SK-N-SH (cell line): ENCODE results near the gene NSMCE1. TPM values are rescaled to one million over a fixed set of nuclear protein-coding genes. Genes with fewer than 3 reads are reported as not detected.

Source experiments
- CTCF ChIA-PET: fragments of 300-600, 350-600 bp; formaldehyde crosslinking; extraction: SDS; loops from one replicate; lab custom pipeline; 2021; lab: Yijun Ruan, JAX
- POLR2A ChIA-PET: fragments of 350-600 bp; sonication (Branson Sonifier 250); formaldehyde crosslinking; extraction: SDS; loops from one replicate; lab custom pipeline; 2020; ENCODE audit warnings: antibody characterized with exemption, inconsistent platforms; lab: Yijun Ruan, JAX
- DNase-seq: peaks from one replicate; pipeline ENCODE4 v3.0.0; 2012
- H2AFZ ChIP-seq: fragments of 200-600 bp; sonication (generic); 2 replicates; pipeline ENCODE4 v1.8.1; 2016; ENCODE audit warnings: antibody characterized with exemption, mild to moderate bottlenecking, low read depth
- H3F3A ChIP-seq: fragments of 200-600 bp; sonication (generic); replicated peaks from 2 replicates; pipeline ENCODE3; 2016; ENCODE audit warnings: antibody characterized with exemption, mild to moderate bottlenecking; ENCODE audit not compliant: insufficient read depth
- H3K27ac ChIP-seq, 2 experiments: fragments of 200-500 bp in 1 of 2; fragments of 200-600 bp in 1 of 2; sonication (Bioruptor generic) in 1 of 2; sonication (generic), shearing (Covaris generic) in 1 of 2; 2 replicates each; pipeline versions ENCODE4 v1.5.1 to v1.6.1; 2014 to 2016; ENCODE audit warnings: low read depth in 2 of 2, inconsistent platforms in 1 of 2, low read length in 1 of 2, mild to moderate bottlenecking in 1 of 2, mixed read lengths in 1 of 2
- H3K27me3 ChIP-seq: fragments of 200-600 bp; sonication (generic), shearing (Covaris generic); 2 replicates; pipeline ENCODE4 v1.6.1; 2016; ENCODE audit warnings: mixed run types; ENCODE audit not compliant: insufficient read depth
- H3K36me3 ChIP-seq, 2 experiments: fragments of 200-500 bp in 1 of 2; fragments of 200-600 bp in 1 of 2; sonication (Bioruptor generic) in 1 of 2; sonication (generic) in 1 of 2; replicated peaks in 1 of 2; 2 replicates each; pipeline versions ENCODE3 to v1.5.1; 2014 to 2016; ENCODE audit warnings: low read length in 1 of 2, mild to moderate bottlenecking in 1 of 2; ENCODE audit not compliant: insufficient read depth in 2 of 2, control insufficient read depth in 1 of 2
- H3K4me1 ChIP-seq, 2 experiments: fragments of 200-500 bp in 1 of 2; fragments of 200-600 bp in 1 of 2; sonication (Bioruptor generic) in 1 of 2; sonication (generic), shearing (Covaris generic) in 1 of 2; 2 replicates each; pipeline versions ENCODE4 v1.5.1 to v1.6.1; 2014 to 2016; ENCODE audit warnings: low read depth in 1 of 2, low read length in 1 of 2, mixed run types in 1 of 2; ENCODE audit not compliant: insufficient read depth in 2 of 2, control insufficient read depth in 1 of 2
- H3K4me2 ChIP-seq: fragments of 200-600 bp; sonication (generic), shearing (Covaris generic); 2 replicates; pipeline ENCODE4 v1.6.1; 2017; ENCODE audit warnings: mixed run types
- H3K4me3 ChIP-seq, 2 experiments: fragments of 200-500 bp in 1 of 2; fragments of 200-600 bp in 1 of 2; sonication (Bioruptor generic) in 1 of 2; sonication (generic), shearing (Covaris generic) in 1 of 2; 2 replicates each; pipeline versions ENCODE4 v1.5.1 to v1.8.1; 2014 to 2016; ENCODE audit warnings: low read depth in 2 of 2, inconsistent platforms in 1 of 2, low read length in 1 of 2, mild to moderate bottlenecking in 1 of 2, mixed read lengths in 1 of 2, moderate library complexity in 1 of 2
- H3K79me2 ChIP-seq: fragments of 200-600 bp; sonication (generic); 2 replicates; pipeline ENCODE4 v1.8.1; 2017; ENCODE audit warnings: mild to moderate bottlenecking; ENCODE audit not compliant: insufficient read depth
- H3K9ac ChIP-seq: fragments of 200-600 bp; sonication (generic); 2 replicates; pipeline ENCODE4 v1.6.1; 2017; ENCODE audit warnings: mixed run types
- H3K9me2 ChIP-seq: fragments of 200-600 bp; sonication (generic); 2 replicates; pipeline ENCODE4 v1.6.1; 2017; ENCODE audit warnings: mixed run types
- H3K9me3 ChIP-seq: fragments of 200-600 bp; sonication (generic); 2 replicates; pipeline ENCODE4 v1.6.1; 2017; ENCODE audit warnings: mixed run types, mild to moderate bottlenecking, moderate library complexity
- H4K20me1 ChIP-seq: fragments of 200-600 bp; sonication (generic); 2 replicates; pipeline ENCODE4 v1.6.1; 2017; ENCODE audit warnings: mild to moderate bottlenecking, mixed run types; ENCODE audit not compliant: insufficient read depth
- CHD2 ChIP-seq: fragments of 150-350 bp; IDR thresholded peaks from 2 replicates; pipeline ENCODE4 v1.6.1; 2018; ENCODE audit warnings: low read length; ENCODE audit not compliant: partially characterized antibody
- GABPA ChIP-seq: IDR thresholded peaks from 2 replicates; pipeline ENCODE4 v1.4.0; 2012; ENCODE audit warnings: low read depth, mild to moderate bottlenecking
- GATA2 ChIP-seq: sonication (generic); formaldehyde crosslinking; IDR thresholded peaks from 2 replicates; pipeline ENCODE4 v1.5.0; 2020; ENCODE audit warnings: mild to moderate bottlenecking, missing genetic modification reagents
- JUND ChIP-seq: IDR thresholded peaks from 2 replicates; pipeline ENCODE4 v1.4.0; 2012
- MAX ChIP-seq: IDR thresholded peaks from 2 replicates; pipeline ENCODE4 v1.4.0; 2012; ENCODE audit warnings: low read depth
- MEF2A ChIP-seq: IDR thresholded peaks from 2 replicates; pipeline ENCODE4 v1.4.0; 2012; ENCODE audit warnings: low read depth, borderline replicate concordance
- MXI1 ChIP-seq: IDR thresholded peaks from 2 replicates; pipeline ENCODE4 v1.6.1; 2012; ENCODE audit warnings: mild to moderate bottlenecking, low read depth, low read length, improper control_type of control experiment
- NFIC ChIP-seq: IDR thresholded peaks from 2 replicates; pipeline ENCODE4 v1.4.0; 2012; ENCODE audit warnings: borderline replicate concordance
- POLR2AphosphoS5 ChIP-seq: IDR thresholded peaks from 2 replicates; pipeline ENCODE4 v1.6.1; 2012; ENCODE audit warnings: low read depth, low read length
- RCOR1 ChIP-seq: fragments of 150-350 bp; IDR thresholded peaks from 2 replicates; pipeline ENCODE4 v1.6.1; 2017; ENCODE audit warnings: antibody characterized with exemption, low read length
- TCF12 ChIP-seq: IDR thresholded peaks from 2 replicates; pipeline ENCODE4 v1.4.0; 2012
- WGBS: methylation state at CpG from one replicate; pipeline ENCODE4 v1.1.6; 2017; ENCODE audit warnings: low lambda C conversion rate; 5-methylcytosine and 5-hydroxymethylcytosine counted together
- polyA plus RNA-seq, 3 experiments: library from polyadenylated mRNA; depleted of rRNA; stranded (reverse); fragments of >200 nt; gene quantifications; 2 replicates each; pipeline ENCODE4 v1.2.3, GENCODE V29; 2012
- TF ChIP-seq, protein P1 (sequence below): fragments of 150-350 bp; IDR thresholded peaks from 2 replicates; pipeline ENCODE4 v1.6.1; 2017; ENCODE audit warnings: antibody characterized with exemption, low read length, low read depth, borderline replicate concordance
- TF ChIP-seq, protein P2 (sequence below): IDR thresholded peaks from 2 replicates; pipeline ENCODE4 v1.4.0; 2012; ENCODE audit warnings: low read depth, borderline replicate concordance
- TF ChIP-seq, protein P3 (sequence below): IDR thresholded peaks from 2 replicates; pipeline ENCODE4 v1.4.0; 2012; ENCODE audit warnings: low read depth, borderline replicate concordance
- TF ChIP-seq, protein P4 (sequence below): fragments of 150-350 bp; IDR thresholded peaks from 2 replicates; pipeline ENCODE4 v1.6.1; 2016; ENCODE audit warnings: mild to moderate bottlenecking, low read depth, low read length

The NSMCE1 gene
- polyA plus RNA-seq, 1 of the 3 experiments (the other 2 are of a cell fraction), result 39.8 TPM

GRCh38 chr16:27198451-27199234 lies 69.9 kb downstream of the NSMCE1 start:
- POLR2A ChIA-PET, result no interaction called here
- H3K79me2 ChIP-seq, result no peaks in the 10 kb centered on the region

DNA sequence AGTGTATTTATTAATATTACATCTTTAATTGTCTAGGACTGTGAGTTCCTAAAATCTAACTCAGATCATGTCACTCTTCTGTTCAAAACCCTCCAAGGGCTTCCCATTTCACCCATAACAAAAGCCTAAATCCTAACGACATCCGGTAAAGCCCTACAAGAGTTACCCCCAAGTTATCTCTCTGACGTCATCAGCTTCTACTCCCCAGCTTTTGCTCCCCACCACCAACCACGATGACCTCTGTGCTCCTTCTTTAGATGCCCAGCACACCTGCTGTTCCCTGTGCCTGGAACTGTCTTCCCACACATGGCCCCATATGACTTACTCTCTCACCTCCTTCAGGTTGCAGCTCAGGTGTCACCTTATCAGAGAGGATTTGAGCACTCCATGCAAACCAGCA lies 71.6 kb downstream of the NSMCE1 start:
- ChIA-PET CTCF (interaction anchor here (0.6 to 1.7 kb wide), 2 partner anchors 17 to 38 kb away, joined by 3 to 6 read pairs; no protein-coding TSS in a partner anchor), POLR2A (no interaction called here)
- Histone ChIP-seq H3K4me3 (no peak overlapping the region), H3K79me2 (no peaks in the 10 kb centered on the region), H3K4me1 (peaks cover 0 to 3% of the 10 kb centered on the region in 2 experiments; a peak in 1 of 4 replicates), H3K9me2 (no peaks in the 10 kb centered on the region)
- TF ChIP-seq POLR2AphosphoS5 (no peak), MXI1 (no peak), NFIC (no peak), RCOR1 (no peak), JUND (no peak), GABPA (no peak), GATA2 (CRISPR knock-in tag) (no peak), TCF12 (no peak)
- TF ChIP-seq, protein P1, sequence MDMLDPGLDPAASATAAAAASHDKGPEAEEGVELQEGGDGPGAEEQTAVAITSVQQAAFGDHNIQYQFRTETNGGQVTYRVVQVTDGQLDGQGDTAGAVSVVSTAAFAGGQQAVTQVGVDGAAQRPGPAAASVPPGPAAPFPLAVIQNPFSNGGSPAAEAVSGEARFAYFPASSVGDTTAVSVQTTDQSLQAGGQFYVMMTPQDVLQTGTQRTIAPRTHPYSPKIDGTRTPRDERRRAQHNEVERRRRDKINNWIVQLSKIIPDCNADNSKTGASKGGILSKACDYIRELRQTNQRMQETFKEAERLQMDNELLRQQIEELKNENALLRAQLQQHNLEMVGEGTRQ, result no peak
- TF ChIP-seq, protein P2, sequence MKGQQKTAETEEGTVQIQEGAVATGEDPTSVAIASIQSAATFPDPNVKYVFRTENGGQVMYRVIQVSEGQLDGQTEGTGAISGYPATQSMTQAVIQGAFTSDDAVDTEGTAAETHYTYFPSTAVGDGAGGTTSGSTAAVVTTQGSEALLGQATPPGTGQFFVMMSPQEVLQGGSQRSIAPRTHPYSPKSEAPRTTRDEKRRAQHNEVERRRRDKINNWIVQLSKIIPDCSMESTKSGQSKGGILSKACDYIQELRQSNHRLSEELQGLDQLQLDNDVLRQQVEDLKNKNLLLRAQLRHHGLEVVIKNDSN, result no peak
- TF ChIP-seq, protein P3, sequence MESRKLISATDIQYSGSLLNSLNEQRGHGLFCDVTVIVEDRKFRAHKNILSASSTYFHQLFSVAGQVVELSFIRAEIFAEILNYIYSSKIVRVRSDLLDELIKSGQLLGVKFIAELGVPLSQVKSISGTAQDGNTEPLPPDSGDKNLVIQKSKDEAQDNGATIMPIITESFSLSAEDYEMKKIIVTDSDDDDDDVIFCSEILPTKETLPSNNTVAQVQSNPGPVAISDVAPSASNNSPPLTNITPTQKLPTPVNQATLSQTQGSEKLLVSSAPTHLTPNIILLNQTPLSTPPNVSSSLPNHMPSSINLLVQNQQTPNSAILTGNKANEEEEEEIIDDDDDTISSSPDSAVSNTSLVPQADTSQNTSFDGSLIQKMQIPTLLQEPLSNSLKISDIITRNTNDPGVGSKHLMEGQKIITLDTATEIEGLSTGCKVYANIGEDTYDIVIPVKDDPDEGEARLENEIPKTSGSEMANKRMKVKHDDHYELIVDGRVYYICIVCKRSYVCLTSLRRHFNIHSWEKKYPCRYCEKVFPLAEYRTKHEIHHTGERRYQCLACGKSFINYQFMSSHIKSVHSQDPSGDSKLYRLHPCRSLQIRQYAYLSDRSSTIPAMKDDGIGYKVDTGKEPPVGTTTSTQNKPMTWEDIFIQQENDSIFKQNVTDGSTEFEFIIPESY, result no peak
- TF ChIP-seq, protein P4, sequence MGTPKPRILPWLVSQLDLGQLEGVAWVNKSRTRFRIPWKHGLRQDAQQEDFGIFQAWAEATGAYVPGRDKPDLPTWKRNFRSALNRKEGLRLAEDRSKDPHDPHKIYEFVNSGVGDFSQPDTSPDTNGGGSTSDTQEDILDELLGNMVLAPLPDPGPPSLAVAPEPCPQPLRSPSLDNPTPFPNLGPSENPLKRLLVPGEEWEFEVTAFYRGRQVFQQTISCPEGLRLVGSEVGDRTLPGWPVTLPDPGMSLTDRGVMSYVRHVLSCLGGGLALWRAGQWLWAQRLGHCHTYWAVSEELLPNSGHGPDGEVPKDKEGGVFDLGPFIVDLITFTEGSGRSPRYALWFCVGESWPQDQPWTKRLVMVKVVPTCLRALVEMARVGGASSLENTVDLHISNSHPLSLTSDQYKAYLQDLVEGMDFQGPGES, result no peak
- TF ChIP-seq, all 33 proteins: peak for 0
- no peaks in the 10 kb centered on the region for H3F3A ChIP-seq
- no peaks in the 10 kb centered on the region; the same call in 1 of the 2 replicates for H3K27me3 ChIP-seq
- H3K9me3 ChIP-seq, result no peaks in the 10 kb centered on the region
- no peak for DNase-seq
- no peaks in the 10 kb centered on the region for H4K20me1 ChIP-seq
- no peaks in the 10 kb centered on the region for H3K36me3 ChIP-seq
- no peak overlapping the region for H3K4me2 ChIP-seq
- no peak overlapping the region for H3K27ac ChIP-seq
- H3K9ac ChIP-seq, result no peak overlapping the region
- H2AFZ ChIP-seq, result no peak overlapping the region
- 77% methylated on average over 4 of the region's 4 CpGs for WGBS

More at GRCh38 chr16:27198451-27199234, 69.9 kb downstream of the NSMCE1 start:
- H3K36me3 ChIP-seq, result no peaks in the 10 kb centered on the region
- H3F3A ChIP-seq, result no peaks in the 10 kb centered on the region
- H3K9me2 ChIP-seq, result no peaks in the 10 kb centered on the region
- no peak overlapping the region for H3K9ac ChIP-seq
- CTCF ChIA-PET, result interaction anchor here (1.2 to 1.5 kb wide), 2 partner anchors 19 to 44 kb away, joined by 3 to 4 read pairs; no protein-coding TSS in a partner anchor
- H3K4me3 ChIP-seq, result no peak overlapping the region
- no peaks in the 10 kb centered on the region for H3K9me3 ChIP-seq
- peaks cover 0 to 6% of the 10 kb centered on the region in 2 experiments; a peak in 1 of 4 replicates for H3K4me1 ChIP-seq
- no peak overlapping the region for H2AFZ ChIP-seq
- no peak for DNase-seq
- TF ChIP-seq CHD2 (no peak), MEF2A (no peak), MAX (no peak), RCOR1 (no peak)
- WGBS, result 86% methylated on average over 11 of the region's 12 CpGs
- H3K27me3 ChIP-seq, result no peaks in the 10 kb centered on the region; the same call in 1 of the 2 replicates
- no peak overlapping the region for H3K27ac ChIP-seq
- H3K4me2 ChIP-seq, result no peak overlapping the region
- H4K20me1 ChIP-seq, result no peaks in the 10 kb centered on the region
